Naive thymus-derived CD8-positive, alpha-beta T cell (primary cell): Measurements from ENCODE around the gene ISG15. TPM values are rescaled to one million over a fixed set of nuclear protein-coding genes. Genes with fewer than 3 reads are reported as not detected.
"Not testable (repeated sequence)": the region's sequence is repeated elsewhere in the genome, so short reads cannot be mapped to it uniquely, and the experiment has no call there.

Experiments used
- ATAC-seq, 2 donors: fragments of 150-1000 bp; cut with Tn5 transposase in 1 of 2; sonication (Bioruptor Pico), chemical (Tn5 transposase) in 1 of 2; 1 replicate in 1 of 2; 2 replicates in 1 of 2; pipeline ENCODE4 v1.10.0; 2021; ENCODE audit warnings: mild to moderate bottlenecking in 2 of 2, moderate library complexity in 2 of 2
- POLR2A ChIA-PET: fragments of 350-600 bp; sonication (Branson Sonifier 250); formaldehyde crosslinking; loops from one replicate; lab custom pipeline; 2021; ENCODE audit warnings: antibody characterized with exemption; lab: Charles Lee
- DNase-seq, 10 donors: peaks; one replicate each; pipeline versions ENCODE4 v3.0.0 to v3.0.0-alpha.2; 2020 to 2022
- H3K27ac Mint-ChIP-seq, 10 donors: one replicate each; pipeline ENCODE4 v1.8.0; 2020 to 2022; ENCODE audit warnings: mild to moderate bottlenecking in 10 of 10, mixed read lengths in 10 of 10, moderate library complexity in 4 of 10, inconsistent platforms in 1 of 10
- H3K27me3 Mint-ChIP-seq, 5 donors: one replicate each; pipeline ENCODE4 v1.8.0; 2021 to 2022; ENCODE audit warnings: mixed read lengths in 5 of 5
- H3K36me3 Mint-ChIP-seq, 3 donors: one replicate each; pipeline ENCODE4 v1.8.0; 2020 to 2022; ENCODE audit warnings: mixed read lengths in 3 of 3, mild to moderate bottlenecking in 2 of 3, inconsistent platforms in 1 of 3
- H3K4me1 Mint-ChIP-seq, 4 donors: one replicate each; pipeline ENCODE4 v1.8.0; 2021 to 2022; ENCODE audit warnings: mixed read lengths in 4 of 4
- H3K4me3 Mint-ChIP-seq, 10 donors: one replicate each; pipeline ENCODE4 v1.8.0; 2020 to 2022; ENCODE audit warnings: mild to moderate bottlenecking in 10 of 10, mixed read lengths in 10 of 10, moderate library complexity in 6 of 10, inconsistent platforms in 1 of 10
- H3K9me3 Mint-ChIP-seq, 9 donors: one replicate each; pipeline ENCODE4 v1.8.0; 2020 to 2022; ENCODE audit warnings: mixed read lengths in 9 of 9, mild to moderate bottlenecking in 3 of 9, inconsistent platforms in 1 of 9, moderate library complexity in 1 of 9
- polyA plus RNA-seq, 3 donors: library from polyadenylated mRNA; unstranded; fragments of 300-500 nt; fragmentation: Illumina TruSeq; gene quantifications; one replicate each; pipeline ENCODE4 v1.2.3, GENCODE V29; 2021
- total RNA-seq, 8 experiments: library from RNA in 2 of 8; stranded (reverse) in 2 of 8; gene quantifications; one replicate each; pipeline ENCODE4 v1.2.3 and lab custom pipeline; 2021 to 2026

ISG15 gene
- total and polyA plus RNA-seq, 5 experiments from 2014 or later = 30.3 to 220 (median 133) TPM

DNA sequence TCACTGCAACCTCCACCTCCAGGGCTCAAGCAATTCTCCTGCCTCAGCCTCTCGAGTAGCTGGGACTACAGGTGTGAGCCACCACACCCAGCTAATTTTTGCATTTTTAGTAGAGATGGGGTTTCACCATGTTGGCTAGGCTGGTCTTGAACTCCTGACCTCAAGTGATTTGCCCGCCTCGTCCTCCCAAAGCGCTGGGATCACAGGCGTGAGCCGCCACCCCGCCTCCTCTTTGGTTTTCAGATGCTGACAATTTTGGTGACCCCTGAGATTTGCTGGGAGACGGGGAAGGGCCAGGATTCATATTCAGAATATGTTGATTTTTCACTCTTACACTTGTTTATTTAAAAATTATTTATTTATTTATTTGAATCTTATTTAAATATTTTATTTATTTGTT, 3.2 kb upstream of the ISG15 start:
- H3K4me3 Mint-ChIP-seq, ATAC-seq, POLR2A ChIA-PET: not testable (repeated sequence)

DNA sequence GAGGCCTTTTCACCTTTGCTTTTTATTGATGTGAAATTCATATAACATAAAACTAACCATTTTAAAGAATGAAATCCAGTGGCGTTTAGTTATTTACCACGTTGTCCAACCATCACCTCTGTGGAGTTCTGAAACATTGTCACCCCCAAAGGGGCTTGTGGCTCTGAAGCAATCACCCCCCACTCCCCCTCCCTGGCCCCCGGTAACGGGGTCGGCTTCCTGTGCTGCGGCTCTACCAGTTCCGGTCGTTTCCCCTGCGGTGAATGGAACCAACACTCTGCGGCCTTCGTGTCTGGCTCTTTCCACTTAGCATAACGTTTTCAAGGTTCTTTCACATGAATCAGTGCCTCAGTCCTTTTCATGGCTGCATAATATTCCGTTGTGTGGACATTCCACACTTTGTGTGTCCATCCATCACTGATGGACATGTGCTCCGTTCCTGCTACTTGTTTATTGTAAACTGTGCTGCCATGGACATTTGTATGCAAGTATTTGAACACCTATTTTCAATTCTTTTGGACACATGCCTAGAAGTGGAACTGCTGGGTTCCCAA, 1.8 kb upstream of the ISG15 start:
- Mint-ChIP-seq H3K27me3 (peaks cover 0 to 10% (median 5%) of the 10 kb centered on the region in 5 donors), H3K36me3 (no peaks in the 10 kb centered on the region), H3K4me1 (peaks cover 8 to 40% (median 28%) of the 10 kb centered on the region in 4 donors), H3K4me3 (peak overlapping the region in 4 of 10 donors; percentile 6 to 53 (median 38)), H3K27ac (peak overlapping the region in 7 of 10 donors; percentile 39 to 77 (median 69)), H3K9me3 (no peaks in the 10 kb centered on the region)
- POLR2A ChIA-PET = no interaction called here
- ATAC-seq = no peak
- peak in 1 of 10 donors; percentile 16 for DNase-seq

More for the DNA sequence above, 3.2 kb upstream of the ISG15 start:
- H3K27me3 Mint-ChIP-seq = peaks cover 2 to 20% (median 8%) of the 10 kb centered on the region in 5 donors
- not testable (repeated sequence) for H3K27ac Mint-ChIP-seq, H3K9me3 Mint-ChIP-seq, H3K36me3 Mint-ChIP-seq, DNase-seq
- H3K4me1 Mint-ChIP-seq = peaks cover 10 to 40% (median 30%) of the 10 kb centered on the region in 4 donors

DNA sequence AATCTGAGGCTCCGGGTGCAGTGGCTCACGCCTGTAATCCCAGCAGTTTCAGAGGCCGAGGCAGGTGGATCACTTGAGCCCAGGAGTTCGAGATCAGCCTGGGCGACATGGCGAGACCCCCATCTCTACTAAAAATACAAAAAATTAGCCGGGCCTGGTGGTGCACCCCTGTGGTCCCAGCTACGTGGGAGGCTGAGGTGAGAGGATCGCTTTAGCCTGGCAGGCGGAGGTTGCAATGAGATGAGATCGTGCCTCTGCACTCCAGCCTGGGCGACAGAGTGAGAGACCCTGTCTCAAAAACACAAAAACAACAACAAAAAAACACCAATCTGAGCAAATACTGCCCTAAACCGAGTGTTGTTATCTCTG, 577 bp upstream of the ISG15 start:
- peak; percentile 1 to 5 for ATAC-seq
- DNase-seq, H3K36me3 Mint-ChIP-seq, H3K9me3 Mint-ChIP-seq, H3K27me3 Mint-ChIP-seq: not testable (repeated sequence)
- H3K27ac Mint-ChIP-seq = peak overlapping the region; percentile 98 to 100 (median 98)
- peaks cover 13 to 48% (median 35%) of the 10 kb centered on the region in 4 donors for H3K4me1 Mint-ChIP-seq
- peak overlapping the region; percentile 92 to 99 (median 97) for H3K4me3 Mint-ChIP-seq
- POLR2A ChIA-PET = interaction anchor here (0.6 to 3.5 kb wide), 18 partner anchors 8 to 1469 kb away, joined by 3 to 26 read pairs (median 4); partner anchors contain the start of genes AURKAIP1, C1orf159 and PLEKHN1

DNA sequence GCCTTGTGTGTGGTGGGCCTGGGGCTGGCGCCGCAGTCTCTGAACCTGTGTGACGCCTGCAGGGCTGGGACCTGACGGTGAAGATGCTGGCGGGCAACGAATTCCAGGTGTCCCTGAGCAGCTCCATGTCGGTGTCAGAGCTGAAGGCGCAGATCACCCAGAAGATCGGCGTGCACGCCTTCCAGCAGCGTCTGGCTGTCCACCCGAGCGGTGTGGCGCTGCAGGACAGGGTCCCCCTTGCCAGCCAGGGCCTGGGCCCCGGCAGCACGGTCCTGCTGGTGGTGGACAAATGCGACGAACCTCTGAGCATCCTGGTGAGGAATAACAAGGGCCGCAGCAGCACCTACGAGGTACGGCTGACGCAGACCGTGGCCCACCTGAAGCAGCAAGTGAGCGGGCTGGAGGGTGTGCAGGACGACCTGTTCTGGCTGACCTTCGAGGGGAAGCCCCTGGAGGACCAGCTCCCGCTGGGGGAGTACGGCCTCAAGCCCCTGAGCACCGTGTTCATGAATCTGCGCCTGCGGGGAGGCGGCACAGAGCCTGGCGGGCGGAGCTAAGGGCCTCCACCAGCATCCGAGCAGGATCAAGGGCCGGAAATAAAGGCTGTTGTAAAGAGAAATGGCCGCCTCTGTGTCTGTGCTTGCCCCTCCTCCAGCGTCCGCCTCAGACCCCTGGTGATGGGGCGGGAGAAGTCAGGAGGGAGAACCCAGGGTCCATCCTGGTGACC, 788 bp downstream of the ISG15 start:
- peaks cover 0 to 1% (median 0%) of the 10 kb centered on the region in 3 donors for H3K36me3 Mint-ChIP-seq
- peaks cover 13 to 50% (median 38%) of the 10 kb centered on the region in 4 donors for H3K4me1 Mint-ChIP-seq
- H3K4me3 Mint-ChIP-seq = peak overlapping the region; percentile 92 to 99 (median 97)
- peak in 1 of 10 donors; percentile 63 for DNase-seq
- H3K9me3 Mint-ChIP-seq = no peaks in the 10 kb centered on the region
- POLR2A ChIA-PET = interaction anchor here (0.9 to 3.5 kb wide), 17 partner anchors 8 to 338 kb away, joined by 3 to 26 read pairs (median 4); partner anchors contain the start of genes C1orf159 and PLEKHN1
- ATAC-seq = no peak
- peak overlapping the region; percentile 98 to 100 (median 98) for H3K27ac Mint-ChIP-seq
- no peaks in the 10 kb centered on the region for H3K27me3 Mint-ChIP-seq

DNA sequence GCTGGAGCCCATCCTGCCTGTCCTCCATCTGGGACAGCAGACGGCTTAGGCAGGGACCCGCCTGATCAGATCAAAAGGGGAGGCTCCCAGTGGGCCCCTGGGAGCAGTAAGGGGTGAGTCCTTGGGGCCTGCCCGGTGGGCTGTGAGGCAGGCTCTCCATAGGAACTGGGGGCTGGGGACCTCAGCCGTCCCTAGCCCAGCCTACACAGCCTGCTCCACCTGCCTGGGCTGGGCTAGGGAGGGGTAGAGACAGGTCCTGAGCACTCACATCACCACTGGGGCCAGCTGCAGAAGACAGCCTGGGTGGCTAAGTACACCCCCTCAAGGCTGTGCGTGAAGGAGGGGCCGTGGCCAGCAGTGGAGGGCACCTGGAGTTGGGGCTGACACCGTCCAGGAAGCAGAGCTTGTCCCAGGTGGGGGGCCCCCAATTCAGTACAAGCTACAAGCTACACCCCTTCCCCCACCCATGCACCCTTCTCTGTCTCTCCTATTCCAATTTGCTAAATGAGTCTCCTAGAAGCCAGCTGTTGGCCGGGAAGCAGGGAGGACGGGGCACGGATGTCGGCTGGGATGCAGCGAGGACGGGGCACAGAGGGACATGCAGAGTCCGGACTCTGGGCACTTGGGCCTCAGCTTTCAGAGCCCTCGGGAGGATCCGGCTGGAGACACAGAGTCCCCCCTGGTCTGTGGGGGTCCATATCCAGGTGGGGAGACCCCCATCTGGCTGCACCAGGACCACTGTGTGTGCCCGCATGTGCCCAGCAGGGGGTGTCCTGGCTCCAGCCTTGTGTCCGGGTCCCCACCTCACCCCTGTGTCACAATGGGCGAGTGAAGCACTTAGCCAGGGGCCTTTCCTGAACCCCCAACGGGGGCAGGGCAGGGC, 1.7 kb downstream of the ISG15 start:
- Mint-ChIP-seq H3K4me1 (peaks cover 13 to 51% (median 38%) of the 10 kb centered on the region in 4 donors), H3K27me3 (no peaks in the 10 kb centered on the region), H3K9me3 (no peaks in the 10 kb centered on the region), H3K36me3 (peaks cover 0 to 1% (median 0%) of the 10 kb centered on the region in 3 donors), H3K4me3 (peak overlapping the region; percentile 18 to 99 (median 97)), H3K27ac (peak overlapping the region in 9 of 10 donors; percentile 82 to 100 (median 98))
- no peak for ATAC-seq
- DNase-seq = peak in 1 of 10 donors; percentile 37
- POLR2A ChIA-PET = interaction anchor here (1.2 to 3.5 kb wide), 7 partner anchors 10 to 337 kb away, joined by 3 to 26 read pairs (median 6); no protein-coding TSS in a partner anchor

DNA sequence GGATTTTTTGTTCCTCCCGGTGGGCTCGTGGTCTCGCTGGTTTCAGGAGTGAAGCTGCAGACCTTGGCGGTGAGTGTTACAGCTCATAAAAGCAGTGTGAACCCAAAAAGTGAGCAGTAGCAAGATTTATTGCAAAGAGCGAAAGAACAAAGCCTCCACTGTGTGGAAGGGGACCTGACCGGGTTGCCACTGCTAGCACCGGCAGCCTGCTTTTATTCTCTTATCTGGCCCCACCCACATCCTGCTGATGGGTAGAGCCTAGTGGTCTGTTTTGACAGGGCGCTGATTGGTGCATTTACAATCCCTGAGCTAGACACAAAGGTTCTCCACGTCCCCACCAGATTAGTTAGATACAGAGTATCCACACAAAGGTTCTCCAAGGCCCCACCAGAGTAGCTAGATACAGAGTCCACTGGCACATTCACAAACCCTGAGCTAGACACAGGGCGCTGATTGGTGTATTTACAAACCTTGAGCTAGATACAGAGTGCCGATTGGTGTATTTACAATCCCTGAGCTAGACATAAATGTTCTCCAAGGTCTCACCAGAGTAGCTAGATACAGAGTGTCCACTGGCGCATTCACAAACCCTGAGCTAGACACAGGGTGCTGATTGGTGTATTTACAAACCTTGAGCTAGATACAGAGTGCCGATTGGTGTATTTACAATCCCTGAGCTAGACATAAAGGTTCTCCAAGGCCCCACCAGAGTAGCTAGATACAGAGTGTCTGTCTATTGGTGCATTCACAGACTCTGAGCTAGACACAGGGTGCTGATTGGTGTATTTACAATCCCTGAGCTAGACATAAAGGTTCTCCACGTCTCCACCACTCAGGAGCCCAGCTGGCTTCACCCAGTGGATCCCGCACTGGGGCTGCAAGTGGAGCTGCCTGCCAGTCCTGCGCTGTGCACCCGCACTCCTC, 4.4 kb downstream of the ISG15 start:
- not testable (repeated sequence) for H3K9me3 Mint-ChIP-seq, ATAC-seq, H3K27me3 Mint-ChIP-seq, H3K36me3 Mint-ChIP-seq
- Mint-ChIP-seq H3K27ac (peak overlapping the region in 9 of 10 donors; percentile 72 to 86 (median 77)), H3K4me1 (peaks cover 13 to 47% (median 37%) of the 10 kb centered on the region in 4 donors), H3K4me3 (peak overlapping the region; percentile 32 to 79 (median 64))
- DNase-seq = peak in 1 of 10 donors; percentile 40
- POLR2A ChIA-PET = interaction anchor here (1.0 kb wide), 1 partner anchor 62 kb away, joined by 3 read pairs; no protein-coding TSS in a partner anchor

DNA sequence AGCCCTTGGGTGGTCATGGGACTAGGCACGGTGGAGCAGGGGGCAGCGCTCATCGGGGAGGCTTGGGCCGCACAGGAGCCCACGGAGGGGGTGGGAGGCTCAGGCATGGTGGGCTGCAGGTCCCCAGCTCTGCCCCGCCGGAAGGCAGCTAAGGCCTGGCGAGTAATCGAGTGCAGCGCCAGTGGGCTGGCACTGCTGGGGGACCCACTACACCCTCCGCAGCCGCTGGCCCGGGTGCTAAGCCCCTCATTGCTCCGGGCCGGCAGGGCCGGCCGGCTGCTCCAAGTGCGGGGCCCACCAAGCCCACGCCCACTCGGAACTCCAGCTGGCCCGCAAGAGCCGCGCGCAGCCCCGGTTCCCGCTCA, 5.0 kb downstream of the ISG15 start:
- Mint-ChIP-seq H3K4me3 (peak overlapping the region in 3 of 10 donors; percentile 14 to 62 (median 56)), H3K4me1 (peaks cover 12 to 43% (median 36%) of the 10 kb centered on the region in 4 donors)
- POLR2A ChIA-PET = interaction anchor here (1.0 to 1.4 kb wide), 4 partner anchors 12 to 98 kb away, joined by 3 to 6 read pairs (median 4); partner anchors contain the start of gene C1orf159
- not testable (repeated sequence) for DNase-seq, ATAC-seq, H3K9me3 Mint-ChIP-seq, H3K27ac Mint-ChIP-seq, H3K27me3 Mint-ChIP-seq, H3K36me3 Mint-ChIP-seq

DNA sequence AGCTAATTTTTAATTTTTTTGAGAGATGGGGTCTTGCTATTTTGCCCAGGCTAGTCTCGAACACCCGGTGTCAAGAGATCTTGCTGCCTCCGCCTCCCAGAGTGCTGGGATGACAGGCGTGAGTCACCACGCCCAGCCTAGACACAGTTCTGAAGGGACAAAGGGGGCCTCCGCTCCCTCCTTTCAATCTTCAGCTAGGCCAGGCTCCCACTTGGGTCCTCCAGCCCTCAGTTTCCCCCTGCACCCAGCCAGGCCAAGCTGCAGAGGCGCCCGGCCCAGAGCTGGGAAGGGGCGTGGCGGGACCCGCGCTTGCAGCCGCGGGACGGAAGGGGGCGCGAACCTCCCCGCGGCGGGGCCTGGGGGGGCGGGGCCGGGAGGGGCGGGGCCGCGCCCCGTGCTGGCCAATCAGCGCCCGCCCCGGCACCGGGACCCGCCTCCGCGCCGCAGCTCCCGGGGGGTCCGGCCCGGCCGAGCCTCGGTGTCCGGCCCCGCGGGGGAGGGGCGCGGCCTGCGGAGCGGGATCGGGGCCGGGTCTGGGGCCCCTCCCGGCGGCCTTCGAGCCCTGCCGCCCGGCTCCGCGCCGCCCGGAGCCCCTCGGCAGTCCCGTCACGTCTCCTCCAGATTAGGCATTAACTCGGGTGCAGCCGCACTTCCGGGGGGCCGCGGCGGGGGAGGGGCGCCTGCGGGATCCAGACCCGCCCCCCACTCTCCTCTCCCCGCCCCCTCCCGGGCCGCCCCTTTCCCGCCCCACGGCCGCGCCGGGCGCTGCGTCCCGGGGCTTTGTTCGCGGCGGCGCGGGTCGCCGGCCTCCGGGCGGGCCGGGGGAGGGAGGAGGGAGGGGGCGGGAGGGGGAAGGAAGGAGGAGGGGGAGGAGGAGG, 6.1 kb downstream of the ISG15 start:
- Mint-ChIP-seq H3K27me3 (no peaks in the 10 kb centered on the region), H3K9me3 (no peaks in the 10 kb centered on the region), H3K4me3 (peak overlapping the region; percentile 36 to 78 (median 62)), H3K36me3 (peaks cover 0 to 1% (median 0%) of the 10 kb centered on the region in 3 donors), H3K4me1 (peaks cover 8 to 33% (median 26%) of the 10 kb centered on the region in 4 donors), H3K27ac (peak overlapping the region in 5 of 10 donors; percentile 7 to 71 (median 37))
- POLR2A ChIA-PET = interaction anchor here (0.5 to 1.4 kb wide), 8 partner anchors 13 to 884 kb away, joined by 3 to 7 read pairs (median 3); partner anchors contain the start of gene C1orf159
- DNase-seq = peak; percentile 66 to 87 (median 84)
- peak; percentile 77 for ATAC-seq

DNA sequence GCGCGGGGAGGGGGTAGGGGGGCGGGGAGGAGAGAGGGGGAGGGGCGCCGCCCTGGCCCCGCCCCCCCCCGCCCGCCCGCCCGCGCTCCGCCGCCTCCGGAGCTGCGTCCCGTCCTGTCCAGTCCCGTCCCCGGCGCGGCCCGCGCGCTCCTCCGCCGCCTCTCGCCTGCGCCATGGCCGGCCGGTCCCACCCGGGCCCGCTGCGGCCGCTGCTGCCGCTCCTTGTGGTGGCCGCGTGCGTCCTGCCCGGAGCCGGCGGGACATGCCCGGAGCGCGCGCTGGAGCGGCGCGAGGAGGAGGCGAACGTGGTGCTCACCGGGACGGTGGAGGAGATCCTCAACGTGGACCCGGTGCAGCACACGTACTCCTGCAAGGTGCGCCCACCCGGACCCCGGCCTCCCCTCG, 6.7 kb downstream of the ISG15 start, which contains the start of gene AGRN:
AGRN (plus strand) TSS at position 121 of the 405 bp plus-strand sequence; CDS start at position 174, 53 bp downstream.
- peaks cover 5 to 26% (median 20%) of the 10 kb centered on the region in 4 donors for H3K4me1 Mint-ChIP-seq
- peak in 5 of 10 donors; percentile 27 to 61 (median 46) for DNase-seq

DNA sequence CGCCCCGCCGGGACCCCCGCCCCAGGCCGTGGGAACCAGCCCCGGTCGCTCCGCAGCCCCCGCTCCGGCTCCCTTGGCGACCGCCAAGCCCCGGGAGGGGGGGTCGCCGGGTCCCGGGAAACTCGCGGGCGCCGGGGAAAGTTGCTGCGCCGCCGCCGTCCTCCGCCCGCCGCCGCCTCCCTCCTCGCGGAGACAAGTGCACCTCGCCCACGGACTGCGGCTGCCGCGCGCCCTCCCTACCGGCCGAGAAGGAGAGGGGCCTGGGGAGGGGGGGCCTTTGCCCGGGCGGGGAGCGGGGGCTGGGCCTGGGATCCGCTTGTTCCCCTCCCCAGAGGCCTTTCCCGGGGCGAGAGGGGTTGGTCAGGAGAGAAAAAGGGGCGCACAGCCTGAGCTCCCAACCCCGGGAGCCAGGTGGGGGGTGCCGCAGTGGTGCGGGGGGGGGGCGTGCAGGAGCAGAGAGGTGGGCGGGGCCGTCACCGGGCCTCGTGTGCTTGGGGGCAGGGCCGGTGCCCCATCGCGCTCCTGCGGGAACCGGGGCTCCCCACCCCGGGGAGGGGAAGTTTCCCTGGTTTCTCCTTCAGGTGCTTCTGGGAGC, 7.2 kb downstream of the ISG15 start:
- Mint-ChIP-seq H3K4me1 (peaks cover 5 to 23% (median 18%) of the 10 kb centered on the region in 4 donors), H3K36me3 (peaks cover 0 to 1% (median 0%) of the 10 kb centered on the region in 3 donors), H3K4me3 (peak overlapping the region in 7 of 10 donors; percentile 22 to 68 (median 54)), H3K27ac (no peak overlapping the region), H3K9me3 (no peaks in the 10 kb centered on the region), H3K27me3 (no peaks in the 10 kb centered on the region)
- POLR2A ChIA-PET = no interaction called here
- DNase-seq = no peak
- peak in 1 of 2 donors; percentile 29 for ATAC-seq

More for the DNA sequence above, 6.7 kb downstream of the ISG15 start, which contains the start of gene AGRN:
- POLR2A ChIA-PET = interaction anchor here (0.5 to 1.4 kb wide), 3 partner anchors 20 to 286 kb away, joined by 3 to 5 read pairs (median 3); partner anchors contain the start of gene C1orf159
- Mint-ChIP-seq H3K36me3 (peaks cover 0 to 1% (median 0%) of the 10 kb centered on the region in 3 donors), H3K27ac (peak within 1 kb of the TSS in 5 of 10 donors; percentile 7 to 71 (median 37)), H3K27me3 (no peaks in the 10 kb centered on the region), H3K4me3 (peak within 1 kb of the TSS; percentile 36 to 78 (median 68)), H3K9me3 (no peaks in the 10 kb centered on the region)
- peak; percentile 26 to 43 for ATAC-seq
